Neutrophil (primary cell): ENCODE data around the gene LDLRAD4.

ENCODE experiments used
- H3K27ac ChIP-seq: fragments of 200-600 bp; sonication (generic); 2 replicates; pipeline ENCODE4 v1.5.1; 2016; ENCODE audit warnings: mild to moderate bottlenecking, moderate library complexity
- H3K27me3 ChIP-seq: fragments of 200-600 bp; sonication (generic); 2 replicates; pipeline ENCODE4 v1.6.0; 2016; ENCODE audit warnings: mild to moderate bottlenecking
- H3K36me3 ChIP-seq: fragments of 200-600 bp; sonication (generic); 2 replicates; pipeline ENCODE4 v1.5.1; 2017
- H3K4me1 ChIP-seq, 2 experiments: fragments of 200-600 bp in 1 of 2; sonication (generic) in 1 of 2; 1 replicate in 1 of 2; 2 replicates in 1 of 2; pipeline versions ENCODE4 v1.5.1 to v1.6.1; 2013 to 2016; ENCODE audit warnings: low read depth in 1 of 2, low read length in 1 of 2, mild to moderate bottlenecking in 1 of 2, moderate library complexity in 1 of 2; ENCODE audit not compliant: control insufficient read depth in 1 of 2, insufficient read depth in 1 of 2
- H3K4me3 ChIP-seq, 2 experiments: fragments of 200-600 bp in 1 of 2; sonication (generic) in 1 of 2; 1 replicate in 1 of 2; 2 replicates in 1 of 2; pipeline ENCODE4 v1.5.1; 2013 to 2016; ENCODE audit warnings: low read depth in 1 of 2, low read length in 1 of 2, mild to moderate bottlenecking in 1 of 2, moderate library complexity in 1 of 2
- H3K9me3 ChIP-seq: fragments of 200-600 bp; sonication (generic); 2 replicates; pipeline ENCODE4 v1.5.1; 2016
- TF ChIP-seq, protein P1 (sequence below): fragments of 200-600 bp; sonication (generic); IDR thresholded peaks from 2 replicates; pipeline ENCODE4 v1.5.1; 2016; ENCODE audit warnings: antibody characterized with exemption

The LDLRAD4 gene

DNA sequence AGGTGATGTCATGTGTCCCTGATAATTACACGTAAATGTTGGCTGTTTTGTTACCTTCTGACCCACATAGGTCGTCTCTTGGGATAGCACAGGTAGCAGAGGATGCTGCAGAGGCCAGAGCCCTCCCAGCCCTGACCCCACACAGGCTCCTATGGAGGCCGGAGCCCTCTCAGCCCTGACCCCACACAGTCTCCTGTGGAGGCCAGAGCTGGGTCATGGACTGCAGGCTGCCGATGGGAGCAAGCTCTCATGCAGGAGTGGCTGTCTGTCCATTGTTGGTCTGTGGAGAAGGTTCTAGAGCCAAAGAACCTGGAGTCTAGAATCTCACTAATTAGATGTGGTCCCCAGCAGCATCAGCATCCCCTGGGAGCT is 155.5 kb downstream of the LDLRAD4 start:
- TF ChIP-seq, protein P1, sequence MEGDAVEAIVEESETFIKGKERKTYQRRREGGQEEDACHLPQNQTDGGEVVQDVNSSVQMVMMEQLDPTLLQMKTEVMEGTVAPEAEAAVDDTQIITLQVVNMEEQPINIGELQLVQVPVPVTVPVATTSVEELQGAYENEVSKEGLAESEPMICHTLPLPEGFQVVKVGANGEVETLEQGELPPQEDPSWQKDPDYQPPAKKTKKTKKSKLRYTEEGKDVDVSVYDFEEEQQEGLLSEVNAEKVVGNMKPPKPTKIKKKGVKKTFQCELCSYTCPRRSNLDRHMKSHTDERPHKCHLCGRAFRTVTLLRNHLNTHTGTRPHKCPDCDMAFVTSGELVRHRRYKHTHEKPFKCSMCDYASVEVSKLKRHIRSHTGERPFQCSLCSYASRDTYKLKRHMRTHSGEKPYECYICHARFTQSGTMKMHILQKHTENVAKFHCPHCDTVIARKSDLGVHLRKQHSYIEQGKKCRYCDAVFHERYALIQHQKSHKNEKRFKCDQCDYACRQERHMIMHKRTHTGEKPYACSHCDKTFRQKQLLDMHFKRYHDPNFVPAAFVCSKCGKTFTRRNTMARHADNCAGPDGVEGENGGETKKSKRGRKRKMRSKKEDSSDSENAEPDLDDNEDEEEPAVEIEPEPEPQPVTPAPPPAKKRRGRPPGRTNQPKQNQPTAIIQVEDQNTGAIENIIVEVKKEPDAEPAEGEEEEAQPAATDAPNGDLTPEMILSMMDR: no peak
- H3K27me3 ChIP-seq: no peaks in the 10 kb centered on the region
- no peak overlapping the region for H3K27ac ChIP-seq
- no peaks in the 10 kb centered on the region for H3K36me3 ChIP-seq
- no peaks in the 10 kb centered on the region for H3K9me3 ChIP-seq
- no peaks in the 10 kb centered on the region for H3K4me1 ChIP-seq
- H3K4me3 ChIP-seq: no peak overlapping the region

DNA sequence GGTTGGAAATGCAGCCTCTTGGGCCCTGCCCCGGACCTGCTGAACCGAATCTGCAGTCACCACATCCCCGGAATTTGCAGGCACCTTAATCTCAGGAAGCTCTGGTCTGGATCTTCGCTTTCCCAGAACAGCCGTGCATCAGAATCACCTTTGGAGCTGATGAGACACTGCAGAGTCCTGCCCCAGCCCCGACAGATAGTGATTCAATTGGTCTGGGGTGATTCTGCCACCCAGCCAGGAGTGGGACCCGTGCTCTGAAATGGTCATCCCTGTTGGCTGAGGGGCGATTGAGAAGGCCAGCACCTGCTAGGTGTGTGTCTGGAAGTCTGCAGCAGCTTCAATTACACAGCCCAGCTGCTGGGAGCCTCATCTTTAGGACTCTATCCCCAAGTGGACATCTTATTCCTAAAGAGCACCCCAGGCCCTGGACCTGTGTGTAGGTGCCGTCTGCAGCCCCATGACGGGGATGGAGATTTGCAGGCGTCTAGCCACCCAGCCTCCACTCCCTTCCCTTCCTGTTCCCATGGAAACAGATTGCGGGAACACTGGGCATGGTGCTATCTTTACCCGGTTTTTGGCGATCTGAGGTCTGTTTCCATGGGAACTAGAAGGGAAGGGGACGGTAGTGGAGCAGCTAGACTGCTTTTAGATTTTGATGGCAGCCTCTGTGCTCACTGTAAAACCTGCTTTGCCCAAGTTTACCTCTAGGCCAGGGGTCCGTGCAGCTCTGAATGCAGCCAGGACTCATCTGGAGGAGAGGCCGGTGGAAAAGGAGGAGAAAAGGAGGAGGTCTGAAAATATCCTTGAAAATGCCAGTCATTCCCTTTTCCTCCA is 156.1 kb downstream of the LDLRAD4 start:
- no peaks in the 10 kb centered on the region for H3K27me3 ChIP-seq
- no peaks in the 10 kb centered on the region for H3K4me1 ChIP-seq
- no peak overlapping the region for H3K27ac ChIP-seq
- TF ChIP-seq, protein P1: no peak
- H3K36me3 ChIP-seq: no peaks in the 10 kb centered on the region
- H3K9me3 ChIP-seq: no peaks in the 10 kb centered on the region
- H3K4me3 ChIP-seq: no peak overlapping the region

DNA sequence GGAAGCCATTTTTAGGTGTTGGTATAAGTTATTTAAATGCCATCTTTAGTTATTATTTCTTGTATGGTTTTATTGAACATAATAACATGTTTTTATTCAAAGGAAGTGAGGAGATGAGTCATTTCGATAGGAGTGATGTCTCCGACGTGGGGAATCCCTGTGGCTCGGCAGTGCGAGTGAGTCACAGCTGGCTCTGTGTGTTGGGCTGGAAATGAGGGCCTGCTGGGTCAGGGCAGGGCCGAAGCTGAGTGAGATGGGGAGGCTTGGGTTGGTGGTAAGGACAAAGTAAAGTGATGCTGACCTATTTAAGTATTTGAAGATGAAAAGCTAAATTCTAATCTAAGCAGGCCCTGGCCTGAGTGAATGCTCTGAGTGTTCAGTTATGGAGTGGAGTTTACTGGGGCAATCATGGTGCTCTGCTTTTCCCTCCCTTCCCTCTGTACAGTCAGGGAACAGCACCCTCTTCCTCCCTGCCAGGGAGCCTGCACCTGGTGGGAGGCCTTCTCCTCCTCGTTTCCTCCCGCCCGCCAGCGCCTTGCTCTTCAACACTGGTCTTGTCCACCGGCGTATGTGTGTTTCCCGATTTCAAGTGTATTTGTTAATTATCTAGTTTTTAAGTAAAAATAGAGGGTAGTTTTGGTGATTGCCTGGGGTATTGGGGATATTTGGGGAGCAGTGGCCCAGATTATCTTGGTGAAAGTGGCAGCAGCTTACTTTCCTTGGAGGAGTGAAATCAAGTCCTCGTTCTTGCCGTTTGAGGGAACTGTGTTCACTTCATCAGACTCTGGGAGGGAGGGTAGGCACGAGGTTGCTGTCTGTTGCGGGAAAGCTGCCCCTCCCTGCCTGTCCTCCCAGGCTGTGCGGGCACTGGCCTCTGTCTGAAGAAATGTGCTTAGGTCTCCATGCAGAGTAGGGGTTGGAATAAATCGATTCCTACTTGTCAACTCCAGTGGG is 157.0 kb downstream of the LDLRAD4 start:
- Histone ChIP-seq H3K27me3 (no peaks in the 10 kb centered on the region), H3K36me3 (no peaks in the 10 kb centered on the region), H3K4me1 (no peaks in the 10 kb centered on the region), H3K9me3 (no peaks in the 10 kb centered on the region), H3K27ac (no peak overlapping the region), H3K4me3 (no peak overlapping the region)
- TF ChIP-seq, protein P1: no peak

DNA sequence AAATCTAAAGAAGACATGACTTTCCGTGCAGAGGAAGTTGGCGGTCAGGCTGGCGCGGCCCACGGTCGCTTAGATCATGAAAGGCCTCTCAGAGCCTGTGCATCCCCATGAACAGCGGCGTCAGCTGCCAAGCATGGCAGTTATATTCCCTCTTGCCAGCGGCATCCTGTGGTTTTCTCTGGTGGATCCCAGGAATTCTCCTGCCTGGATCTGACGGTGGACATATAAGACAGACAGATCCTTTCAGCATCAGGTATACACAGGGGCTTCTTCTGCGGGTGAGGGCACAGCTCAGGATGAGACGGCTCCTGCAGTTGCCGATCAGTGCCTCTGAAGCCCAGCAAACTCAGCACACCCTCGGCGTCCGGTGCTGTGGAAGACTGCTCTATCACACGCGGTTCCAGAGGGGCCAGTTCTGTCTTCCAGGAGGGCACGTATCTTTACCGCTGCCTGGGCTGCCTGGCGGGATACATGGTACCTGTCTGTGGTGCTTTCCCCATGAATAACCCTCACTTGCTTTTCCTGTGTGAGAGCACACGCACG is 157.8 kb downstream of the LDLRAD4 start:
- Histone ChIP-seq H3K27ac (no peak overlapping the region), H3K4me3 (no peak overlapping the region), H3K9me3 (no peaks in the 10 kb centered on the region), H3K36me3 (no peaks in the 10 kb centered on the region), H3K4me1 (no peaks in the 10 kb centered on the region), H3K27me3 (no peaks in the 10 kb centered on the region)
- TF ChIP-seq, protein P1: no peak

DNA sequence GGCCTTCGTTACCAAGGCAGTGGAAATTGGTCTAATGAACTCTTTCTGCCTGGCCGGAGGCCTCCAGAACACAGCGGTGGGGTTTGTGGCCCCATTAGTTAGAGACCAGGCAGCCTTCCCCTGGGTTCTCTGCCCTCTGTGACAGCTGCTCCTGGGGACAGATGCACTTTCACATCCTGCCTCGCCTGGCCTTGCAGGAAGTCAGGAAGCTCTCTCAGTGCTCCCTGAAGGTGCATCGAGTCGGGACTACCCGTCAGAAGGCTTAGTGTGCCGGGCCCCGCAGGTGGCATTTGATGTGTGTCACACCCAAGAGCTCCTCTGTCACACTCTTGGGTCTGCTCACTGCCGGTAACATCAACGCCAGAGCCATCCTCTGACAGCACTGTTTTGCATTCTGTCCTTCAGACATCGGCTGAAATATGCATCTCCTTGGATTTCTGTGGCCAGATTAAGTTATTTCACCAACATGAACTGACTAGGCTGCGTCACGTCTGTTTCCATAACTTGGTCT is 158.3 kb downstream of the LDLRAD4 start:
- no peaks in the 10 kb centered on the region for H3K9me3 ChIP-seq
- H3K27me3 ChIP-seq: no peaks in the 10 kb centered on the region
- H3K4me3 ChIP-seq: no peak overlapping the region
- TF ChIP-seq, protein P1: no peak
- H3K27ac ChIP-seq: no peak overlapping the region
- H3K36me3 ChIP-seq: no peaks in the 10 kb centered on the region
- H3K4me1 ChIP-seq: peaks cover 2% of the 10 kb centered on the region in 2 experiments
